Stimulated activated CD8-positive, alpha-beta memory T cell treated with anti-CD3 and anti-CD28 coated beads, Interleukin-7, amount 100 ng/mL, for 4 hours (primary cell): ENCODE measurements around the gene ASTN1.

Experiments used
- DNase-seq, 2 donors: peaks; one replicate each; pipeline ENCODE4 v3.0.0-alpha.2; 2020; ENCODE audit warnings: low read depth in 2 of 2

Gene ASTN1

DNA sequence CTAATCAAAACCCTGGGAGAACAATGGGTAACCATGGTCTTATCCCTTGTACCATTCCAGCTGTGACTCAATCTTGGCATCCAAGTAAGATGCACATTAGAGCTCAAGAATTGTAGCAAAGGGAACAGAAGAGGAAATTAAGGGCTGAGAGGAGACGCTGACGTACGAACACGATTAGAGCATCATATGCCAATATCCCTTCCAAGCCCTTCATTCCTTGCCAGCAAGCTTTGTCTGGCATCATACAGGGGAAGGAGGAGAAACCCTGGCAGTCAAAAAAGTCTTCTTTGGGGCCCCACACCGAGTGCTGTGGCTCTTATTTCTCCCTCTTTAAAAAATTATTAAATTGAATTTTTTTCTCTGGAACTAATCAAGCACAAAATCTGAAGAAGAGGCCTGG lies 120.9 kb downstream of the ASTN1 start:
- no peak for DNase-seq

DNA sequence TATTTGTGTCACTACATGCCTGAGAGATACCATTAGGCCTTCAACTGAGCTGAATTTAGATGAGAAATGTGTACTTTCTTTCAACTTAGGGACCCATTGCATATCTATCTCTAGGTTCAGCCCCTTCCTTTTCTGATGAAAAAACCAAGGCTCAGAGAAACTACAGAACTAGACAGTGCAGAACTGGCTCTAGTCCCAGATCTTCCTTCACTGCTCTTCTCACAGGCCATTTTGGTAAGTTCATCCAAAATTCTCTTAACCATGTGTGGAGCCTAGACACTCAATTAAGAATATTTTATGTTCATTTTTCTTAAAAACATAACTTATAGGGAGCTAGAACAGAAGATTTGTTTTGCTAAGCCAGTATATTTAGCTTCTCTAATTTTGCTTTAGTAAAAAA lies 128.9 kb downstream of the ASTN1 start:
- DNase-seq: no peak

DNA sequence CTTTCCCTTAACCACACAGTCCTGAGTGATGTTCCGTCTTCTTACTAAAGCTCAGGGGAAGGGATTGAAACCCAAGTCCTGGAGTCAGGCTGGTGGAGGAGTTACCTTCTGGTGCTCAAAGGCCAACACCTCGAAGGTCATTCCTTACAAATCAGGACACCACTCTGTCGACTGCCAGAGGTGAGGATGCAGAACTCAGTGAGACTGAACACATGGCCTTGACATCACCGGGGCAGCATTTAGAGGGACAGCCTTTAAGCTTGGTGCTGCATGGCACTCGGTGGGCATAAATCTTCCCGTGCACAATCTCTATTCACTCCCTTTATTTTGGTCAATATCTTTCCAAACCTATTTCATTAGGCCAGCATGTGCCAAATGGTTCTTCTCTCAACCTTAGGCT lies 130.9 kb downstream of the ASTN1 start:
- no peak for DNase-seq

DNA sequence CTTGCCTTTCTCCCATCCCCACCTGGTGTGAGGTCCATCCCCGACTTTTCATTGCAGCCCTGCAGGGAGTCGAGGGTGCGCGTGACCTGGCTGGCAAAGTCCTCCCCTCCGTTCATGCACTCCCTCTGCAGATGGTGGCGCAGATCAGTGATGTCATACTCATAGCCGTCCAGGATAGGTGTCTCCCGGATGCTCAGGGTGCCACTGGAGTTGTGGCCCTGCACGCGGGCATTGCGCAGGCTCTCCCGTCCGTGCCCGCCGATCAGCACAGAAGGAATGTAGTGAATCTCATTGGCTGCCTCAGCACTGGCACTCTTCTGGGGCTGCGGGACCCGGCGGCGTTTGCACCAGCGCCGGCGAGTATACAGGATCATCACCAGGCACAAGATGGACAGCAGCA lies 132.1 kb downstream of the ASTN1 start:
- no peak for DNase-seq

DNA sequence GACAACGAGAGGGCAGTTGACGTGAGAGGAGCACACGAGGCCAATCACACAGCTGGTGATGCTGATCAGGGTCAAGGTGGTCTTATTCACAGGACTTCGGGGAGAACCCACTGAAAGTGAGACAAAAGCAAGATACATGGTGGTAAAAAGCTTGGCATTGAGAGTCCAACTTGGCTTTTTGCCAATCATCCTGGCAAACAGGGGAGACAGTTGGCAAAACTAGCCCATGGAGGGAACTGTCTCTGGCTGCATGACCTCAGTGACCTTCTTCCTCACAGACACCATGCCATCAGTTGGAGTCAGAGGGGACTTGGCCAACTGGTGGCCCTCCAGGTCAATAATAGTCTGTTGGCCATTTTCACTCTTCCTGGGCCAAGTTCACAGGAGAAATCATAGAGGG lies 139.9 kb downstream of the ASTN1 start:
- no peak for DNase-seq

DNA sequence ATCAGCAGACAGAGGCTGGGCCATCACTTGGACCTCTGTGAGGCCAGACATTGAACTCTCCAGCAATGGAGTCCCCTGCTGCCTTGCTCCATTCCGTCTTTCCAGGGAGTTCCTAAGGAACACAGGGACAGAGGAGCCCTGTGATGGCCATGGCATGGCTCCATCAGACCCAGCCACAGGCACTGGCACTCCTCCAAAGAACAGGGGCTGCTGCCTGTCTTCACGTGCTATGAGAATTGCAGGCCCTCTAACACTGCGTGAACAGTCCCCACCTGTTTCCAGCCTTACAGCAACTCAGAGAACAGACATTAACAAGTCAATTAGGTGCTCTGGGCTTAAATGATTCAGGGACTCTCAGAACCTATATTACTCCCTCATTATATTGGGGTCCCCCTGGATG lies 140.8 kb downstream of the ASTN1 start:
- no peak for DNase-seq

DNA sequence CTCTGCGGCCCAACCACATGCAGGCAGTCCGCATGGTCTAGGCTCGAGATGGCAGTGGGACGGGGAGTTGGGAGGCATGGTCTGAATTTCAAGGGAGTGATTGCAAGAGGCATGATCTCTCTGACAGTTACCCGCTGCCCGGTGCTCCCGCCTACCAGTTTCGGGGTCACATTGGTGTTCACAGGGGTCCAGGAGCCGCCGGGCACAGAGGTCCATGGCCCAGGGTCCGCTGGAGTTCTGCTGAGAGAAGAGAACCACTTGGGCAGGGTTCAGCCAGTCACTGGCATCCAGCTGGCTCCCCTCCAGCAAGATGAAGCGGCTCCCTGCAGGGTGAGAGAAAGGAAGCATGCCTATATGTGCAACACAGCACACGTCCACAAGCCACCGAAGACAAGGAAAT lies 141.3 kb downstream of the ASTN1 start:
- DNase-seq: no peak

DNA sequence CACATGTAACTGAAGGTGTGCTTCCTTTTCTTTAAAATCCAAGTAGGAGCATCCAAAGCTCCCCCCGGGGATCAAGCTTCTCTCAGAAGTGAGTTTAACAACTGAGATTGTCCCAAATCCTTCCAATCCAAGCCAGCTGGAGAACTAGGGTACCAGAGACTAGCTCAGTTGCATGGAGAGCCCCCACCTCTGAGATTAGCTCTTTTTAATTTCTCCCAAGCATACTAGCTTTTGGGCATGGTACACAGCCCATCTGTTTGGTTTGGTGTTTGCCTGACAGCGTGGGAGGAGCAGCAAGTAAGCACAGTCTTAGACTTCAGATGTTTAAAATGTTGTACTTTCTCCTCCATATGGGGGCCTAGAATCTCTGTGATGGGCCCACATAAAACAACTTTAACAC lies 142.8 kb downstream of the ASTN1 start:
- DNase-seq: no peak

- DNase-seq: no peak
Measured at GRCh38 chr1:177020851-177021589, 143.5 kb downstream of the ASTN1 start.

DNA sequence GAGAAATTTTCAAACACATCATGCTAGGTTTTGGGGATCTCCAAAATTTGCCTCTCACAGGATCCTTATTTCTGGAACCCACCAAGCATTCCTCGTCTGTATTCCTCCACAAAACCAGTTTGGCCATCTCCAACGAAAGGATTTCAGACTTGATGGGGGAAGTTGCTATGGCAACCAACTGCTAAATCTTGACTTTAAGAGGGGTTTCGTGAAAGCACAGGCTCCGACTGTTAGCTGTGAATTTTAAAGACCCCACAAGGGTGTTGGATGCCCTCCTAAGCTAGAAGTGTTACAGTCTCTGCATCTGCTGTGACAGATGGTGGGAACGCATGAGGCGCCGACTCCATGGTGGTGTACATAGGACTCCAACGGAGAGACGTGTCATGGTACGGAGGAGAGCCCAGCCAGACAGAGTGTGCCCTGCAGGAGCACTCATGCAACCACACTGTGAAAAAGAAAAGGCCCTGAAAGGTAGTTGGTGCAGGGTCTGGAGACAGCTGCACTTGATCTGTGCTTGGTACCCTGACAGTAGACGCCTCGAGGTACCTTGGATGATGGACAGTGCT lies 147.1 kb downstream of the ASTN1 start:
- no peak for DNase-seq

DNA sequence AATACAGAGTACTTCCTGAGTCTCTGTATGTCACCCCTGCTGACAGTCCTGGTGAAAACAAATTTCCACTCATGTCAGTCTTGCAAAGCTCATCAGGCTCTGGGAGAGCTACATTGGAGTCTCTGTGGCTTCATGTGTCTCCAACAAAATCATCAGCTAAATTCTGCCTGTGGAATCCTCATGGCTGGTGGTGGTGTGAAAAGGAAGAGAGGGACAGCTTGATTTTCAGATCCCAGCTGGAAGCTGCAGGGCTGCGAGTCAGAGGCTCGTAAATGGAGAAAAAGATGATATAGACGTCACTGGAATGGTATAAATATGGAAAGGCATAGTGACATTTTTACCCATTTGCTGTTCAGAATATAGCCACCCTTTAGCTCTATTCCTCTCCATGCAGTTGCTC lies 150.2 kb downstream of the ASTN1 start:
- no peak for DNase-seq

GRCh38 chr1:177012342-177012925 lies 152.1 kb downstream of the ASTN1 start:
- DNase-seq: no peak

- no peak for DNase-seq
Measured at GRCh38 chr1:177011508-177011907, 153.0 kb downstream of the ASTN1 start.

DNA sequence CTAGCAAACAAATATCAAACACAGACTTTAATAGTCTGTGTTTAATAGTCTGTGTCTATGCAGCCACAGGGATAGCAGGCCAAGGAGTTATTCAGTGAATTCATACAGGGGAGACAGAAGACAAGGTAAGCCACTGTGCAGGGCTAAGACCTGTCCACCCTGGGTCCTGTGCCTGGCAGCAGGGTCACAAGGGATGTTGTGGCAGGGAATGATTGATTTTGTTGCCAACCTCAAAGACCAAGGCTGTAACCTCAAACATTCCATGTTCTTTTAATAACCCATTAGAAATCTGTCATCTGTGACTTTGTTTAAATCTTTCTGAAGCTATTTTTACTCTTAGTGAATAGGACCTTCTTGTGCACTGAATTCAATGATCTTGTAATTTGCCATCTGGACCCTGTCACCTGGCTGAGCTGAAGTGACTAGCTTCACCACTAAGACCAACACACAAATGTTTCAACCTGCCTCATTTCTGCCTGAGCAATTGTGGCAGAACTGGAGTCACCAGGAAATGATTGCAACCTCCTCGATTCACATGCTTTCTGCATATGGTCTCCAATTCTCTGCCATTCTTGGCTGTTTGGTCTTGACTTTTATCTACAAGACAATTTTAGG lies 154.2 kb downstream of the ASTN1 start:
- DNase-seq: no peak

GRCh38 chr1:177008653-177009052 lies 155.9 kb downstream of the ASTN1 start:
- DNase-seq: no peak

GRCh38 chr1:177007437-177008161 lies 156.9 kb downstream of the ASTN1 start:
- DNase-seq: no peak

GRCh38 chr1:177002891-177003290 lies 161.6 kb downstream of the ASTN1 start:
- no peak for DNase-seq

GRCh38 chr1:177001556-177001955 lies 163.0 kb downstream of the ASTN1 start:
- DNase-seq: no peak

DNA sequence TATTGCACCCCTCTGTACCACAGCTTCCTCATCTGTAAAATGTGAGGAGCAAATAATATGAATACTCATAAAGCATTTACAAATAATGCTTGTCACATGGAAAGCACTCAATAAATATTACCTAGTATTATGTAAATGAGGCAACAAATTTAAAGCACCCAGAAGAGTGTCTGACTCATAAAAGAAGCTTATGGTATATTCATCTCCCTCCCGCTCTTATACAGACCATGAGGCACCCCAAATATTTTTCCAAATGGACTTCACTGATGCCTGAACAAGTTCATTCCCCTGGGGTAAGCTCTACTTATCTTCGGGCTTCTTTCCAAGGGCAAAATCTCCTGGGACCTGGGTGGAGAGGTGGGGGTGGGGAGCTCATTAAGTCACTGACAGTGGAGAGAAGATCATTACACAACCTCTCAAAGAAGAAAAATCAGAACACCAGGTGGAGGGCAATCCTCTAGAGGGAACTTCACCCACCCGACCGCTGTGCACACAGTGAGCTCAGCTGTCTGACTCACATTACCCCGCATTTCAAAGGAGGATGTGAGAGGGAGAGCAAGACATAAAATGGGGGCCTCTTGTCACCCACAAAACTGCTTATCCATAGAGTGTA lies 166.2 kb downstream of the ASTN1 start:
- DNase-seq: no peak

- no peak for DNase-seq
Measured at GRCh38 chr1:176996456-176997090, 167.9 kb downstream of the ASTN1 start.

GRCh38 chr1:176994931-176995596 lies 169.4 kb downstream of the ASTN1 start:
- DNase-seq: no peak
